Fibroblast of skin of right quadriceps (primary cell): ENCODE results near the gene LMBR1.
"Not testable (repeated sequence)": the region's sequence is repeated elsewhere in the genome, so short reads cannot be mapped to it uniquely, and the experiment has no call there.

Source experiments
- DNase-seq: peaks from one replicate; pipeline ENCODE4 v3.0.0-alpha.2; 2013

Gene LMBR1

DNA sequence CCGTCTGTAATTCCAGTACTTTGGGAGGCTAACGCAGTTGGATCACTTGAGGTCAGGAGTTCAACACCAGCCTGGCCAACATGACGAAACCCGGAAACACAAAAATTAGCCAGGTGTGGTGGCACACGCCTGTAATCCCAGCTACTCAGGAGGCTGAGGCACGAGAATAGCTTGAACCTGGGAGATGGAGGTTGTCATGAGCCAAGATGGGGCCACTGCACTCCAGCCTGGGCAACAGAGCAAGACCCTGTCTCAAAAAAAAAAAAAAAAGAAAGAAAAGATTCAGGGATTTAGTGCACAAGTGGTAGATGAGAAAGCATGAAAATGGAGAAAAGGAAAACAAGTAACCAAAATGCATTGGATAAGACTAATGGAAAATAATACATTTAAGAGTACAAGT is 49.4 kb downstream of the LMBR1 start:
- DNase-seq: not testable (repeated sequence)

DNA sequence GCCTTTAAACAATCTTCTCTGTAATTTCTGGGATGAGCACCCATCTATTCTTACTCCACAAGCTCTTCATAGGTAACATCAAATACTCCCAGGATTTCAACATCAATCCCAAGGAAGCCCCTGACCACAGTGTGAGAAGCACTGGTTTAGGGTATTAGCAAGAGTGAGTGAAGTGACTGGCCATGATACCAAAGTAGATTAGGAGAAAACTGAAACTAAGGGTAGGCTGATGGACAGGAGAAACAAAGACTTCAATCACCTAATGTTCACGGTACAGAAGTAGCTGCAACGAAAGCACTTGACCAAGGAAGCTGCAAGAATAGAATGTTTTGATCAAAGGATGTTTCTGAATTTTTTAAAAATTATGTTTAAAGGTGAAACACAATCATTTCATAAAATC is 49.8 kb downstream of the LMBR1 start:
- DNase-seq: no peak

DNA sequence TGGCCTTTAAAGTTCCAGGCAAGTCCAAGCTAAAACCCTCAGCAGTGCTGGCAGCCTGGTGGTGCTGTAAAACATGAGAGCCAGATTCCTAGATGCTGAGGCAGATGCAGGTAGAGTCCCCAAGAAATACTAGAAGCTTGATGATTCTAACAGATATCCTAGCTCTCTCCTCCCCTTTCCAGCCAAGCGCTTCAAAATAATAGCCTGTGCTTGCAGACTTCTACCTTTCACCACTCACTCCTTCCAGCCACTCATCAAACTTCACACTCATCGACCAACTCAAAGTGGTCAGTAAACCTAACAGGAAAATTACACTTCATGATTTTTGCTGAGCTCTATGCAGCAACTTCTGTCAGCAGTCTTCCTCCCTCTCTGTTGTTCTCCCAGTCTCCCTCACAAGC is 50.2 kb downstream of the LMBR1 start:
- no peak for DNase-seq

DNA sequence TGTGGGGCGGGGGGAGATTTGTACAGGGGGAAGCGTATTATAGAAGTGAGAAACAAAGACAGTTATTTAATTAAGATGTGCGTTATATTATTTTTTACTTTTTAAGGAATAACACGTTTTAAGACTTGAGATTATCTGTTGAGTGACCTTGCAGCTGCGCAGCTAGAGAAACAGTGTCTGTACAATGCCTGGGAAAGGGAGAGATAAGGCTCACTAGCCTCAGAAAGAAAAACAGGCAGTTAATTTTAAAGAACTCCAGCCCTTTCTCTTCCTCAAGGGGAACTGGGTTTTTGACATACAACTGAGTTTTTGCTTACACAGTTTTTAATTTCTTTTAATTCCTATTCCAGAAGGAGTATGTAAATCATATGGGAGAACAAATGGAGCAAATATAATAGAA is 50.7 kb downstream of the LMBR1 start:
- no peak for DNase-seq

DNA sequence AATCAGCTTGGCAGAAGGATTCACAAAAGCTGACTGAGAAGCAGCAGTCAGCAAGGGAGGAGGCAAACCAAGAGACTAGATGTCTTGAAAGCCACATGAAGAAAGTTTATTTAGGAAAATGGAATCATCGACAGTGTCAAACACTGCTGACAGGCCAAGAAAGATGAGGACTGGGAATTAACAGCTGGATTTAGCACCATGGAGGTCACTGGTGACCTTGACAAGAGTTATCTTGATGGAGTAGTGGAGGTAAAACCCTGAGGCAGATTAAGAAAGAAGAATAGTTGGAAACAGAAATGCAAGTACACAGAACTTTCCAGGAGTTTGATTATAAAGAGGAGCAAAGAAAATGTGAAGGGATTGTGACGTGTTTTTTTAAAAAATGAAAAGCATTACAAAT is 51.5 kb downstream of the LMBR1 start:
- DNase-seq: no peak

DNA sequence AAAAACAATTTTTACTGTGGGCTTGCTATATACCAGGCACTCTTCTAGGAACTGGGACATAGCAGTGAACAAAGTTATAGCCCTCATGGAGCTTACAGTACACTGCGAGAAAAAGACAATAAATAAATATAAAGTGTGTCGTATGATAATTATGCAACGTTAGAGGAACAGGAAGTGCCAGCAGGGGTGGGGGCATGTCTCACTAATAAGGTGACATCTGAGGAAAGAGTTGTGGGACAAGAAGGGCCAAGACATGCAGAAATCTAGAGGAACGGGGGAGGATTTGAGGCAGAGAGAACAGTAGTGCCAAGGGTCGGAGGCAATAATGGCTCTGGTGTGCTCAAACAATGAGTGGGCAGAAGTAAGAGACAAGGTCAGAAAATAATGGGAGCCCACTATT is 52.8 kb downstream of the LMBR1 start:
- no peak for DNase-seq

DNA sequence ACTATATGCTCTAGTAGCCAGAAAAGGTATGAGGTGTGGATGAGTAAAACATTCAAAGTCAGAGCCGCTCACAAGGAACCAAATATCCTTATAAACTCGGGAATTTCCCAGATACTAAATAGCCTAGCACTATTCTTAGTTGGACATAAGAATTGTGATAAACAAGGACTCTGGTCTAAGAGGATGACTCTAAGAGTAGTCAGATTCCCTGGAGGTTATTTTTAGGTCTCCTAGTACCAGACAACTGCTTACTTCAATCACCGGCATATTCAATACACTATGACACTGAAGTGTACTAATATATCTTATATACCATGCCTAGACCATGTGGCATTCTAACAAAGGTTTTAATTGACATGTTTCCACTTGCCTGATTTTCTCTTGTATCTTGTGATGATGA is 56.5 kb downstream of the LMBR1 start:
- no peak for DNase-seq

DNA sequence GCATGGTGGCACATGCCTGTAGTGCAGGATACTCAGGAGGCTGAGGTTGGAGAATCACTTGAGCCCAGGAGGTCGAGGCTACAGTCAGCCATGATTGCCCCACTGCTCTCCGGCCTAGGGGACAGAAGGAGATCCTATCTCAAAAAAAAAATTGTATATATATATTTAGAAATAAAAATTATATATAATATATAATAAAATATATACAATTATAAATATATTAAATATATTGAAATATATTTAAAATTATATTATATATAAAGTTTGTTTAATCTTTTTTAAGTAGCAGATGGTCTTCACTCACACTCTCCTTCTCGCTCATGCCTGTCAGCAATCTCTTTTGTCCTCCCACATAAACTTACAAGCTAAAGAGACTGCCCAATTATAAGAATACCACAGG is 58.5 kb downstream of the LMBR1 start:
- DNase-seq: no peak

DNA sequence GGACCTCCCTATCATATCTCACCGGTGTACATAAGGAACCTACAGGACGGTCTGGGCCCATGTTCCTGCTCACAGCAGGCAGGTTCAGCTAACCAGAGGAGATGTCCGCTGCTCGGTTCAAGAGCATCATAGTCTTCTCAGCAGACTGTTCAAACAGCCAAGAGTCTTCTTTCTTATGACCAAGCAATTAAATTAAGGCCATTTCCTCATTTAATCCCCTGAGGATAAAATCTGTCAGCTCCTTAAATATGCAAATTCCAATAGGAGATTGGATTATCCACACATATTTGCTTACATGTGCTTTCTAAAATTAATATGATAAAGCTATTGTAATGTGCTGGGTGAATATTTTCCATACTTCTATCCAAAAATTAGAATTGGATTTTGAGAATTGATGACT is 59.7 kb downstream of the LMBR1 start:
- no peak for DNase-seq

DNA sequence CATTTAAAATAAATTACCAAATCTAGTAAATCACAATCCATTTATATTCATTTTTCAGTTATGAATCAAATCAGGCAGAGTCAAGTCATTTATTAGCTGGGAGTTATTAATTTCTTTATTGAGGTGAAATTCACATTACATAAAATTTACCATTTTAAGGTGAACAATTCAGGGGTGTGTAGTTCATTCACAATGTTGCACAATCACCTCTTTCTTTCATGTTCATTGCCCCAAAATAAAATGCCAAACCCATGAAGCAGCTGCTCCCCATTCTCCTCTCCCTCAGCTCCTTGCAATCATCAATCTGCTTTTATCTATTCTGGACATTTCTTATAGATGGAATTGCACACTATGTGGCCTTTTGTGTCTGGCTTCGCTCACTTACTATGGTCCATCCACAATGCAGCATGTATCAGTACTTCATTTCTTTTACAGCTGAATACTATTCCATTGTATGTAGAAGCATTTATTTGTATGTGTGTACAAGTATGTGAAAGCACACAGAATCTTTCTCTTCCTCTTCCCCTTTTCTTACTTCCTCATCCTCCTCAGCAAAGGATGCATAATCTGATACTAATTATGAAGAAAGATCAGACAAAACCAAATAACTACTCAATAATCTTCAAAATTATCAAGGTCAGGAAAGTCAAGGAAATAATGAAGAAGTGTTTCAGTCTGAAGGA is 60.6 kb downstream of the LMBR1 start:
- no peak for DNase-seq

DNA sequence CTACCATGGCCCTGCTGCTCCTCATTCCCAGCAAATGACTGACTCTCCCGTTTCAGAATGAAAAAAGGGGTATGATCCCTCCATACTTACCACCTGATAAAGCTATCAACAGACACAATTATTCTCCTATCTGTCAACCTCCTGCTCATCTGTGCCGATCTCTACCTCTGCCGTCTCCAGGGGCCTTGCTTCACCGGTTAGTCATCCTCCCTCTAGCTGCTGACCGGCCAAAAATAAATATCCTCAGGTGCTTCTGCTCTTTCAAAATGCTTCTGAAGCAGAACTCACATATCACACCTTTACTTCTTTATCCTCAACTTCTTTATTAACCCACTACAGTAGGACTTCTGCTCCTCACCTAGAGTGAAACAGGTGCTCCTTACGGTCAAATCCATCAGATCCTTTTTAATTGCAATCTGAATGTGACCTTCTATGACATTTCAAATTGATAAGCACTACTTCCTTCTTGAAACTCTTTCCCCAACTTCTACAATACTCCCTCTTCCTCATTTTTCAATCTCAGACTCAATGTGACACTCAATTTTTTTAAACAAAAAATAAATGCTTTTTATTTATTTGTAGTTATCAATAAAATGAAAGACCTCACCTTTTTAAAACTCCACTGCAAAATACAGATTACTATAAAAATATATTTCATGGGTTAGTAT is 63.2 kb downstream of the LMBR1 start:
- DNase-seq: no peak

DNA sequence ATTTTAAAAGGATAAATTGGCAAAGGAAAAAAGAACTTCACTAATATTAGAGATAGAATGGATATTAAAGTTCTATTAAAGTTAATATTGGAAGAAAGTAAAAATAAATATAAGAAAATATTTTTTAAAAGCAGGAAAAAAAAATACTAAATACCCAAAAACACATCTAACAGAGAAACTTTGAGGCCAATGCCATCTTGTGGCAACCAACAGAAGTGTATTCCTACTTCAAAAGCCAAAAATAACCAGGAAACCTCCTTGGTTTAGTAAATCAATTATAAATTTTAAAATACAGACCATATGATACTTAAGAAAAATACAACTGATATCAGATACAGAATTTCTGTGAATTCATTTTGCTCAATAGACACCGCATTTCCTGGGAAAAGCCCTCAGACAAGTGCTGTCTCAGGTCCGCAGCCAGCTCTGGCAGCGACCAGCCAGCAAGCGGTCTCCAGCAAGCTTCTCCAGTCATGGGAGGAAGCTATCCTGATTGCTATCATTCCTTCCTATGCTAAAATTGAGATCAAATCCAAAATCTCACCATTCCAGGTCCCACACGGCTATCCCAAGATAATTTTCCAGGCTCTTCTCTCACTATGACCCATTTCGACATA is 65.3 kb downstream of the LMBR1 start:
- peak; percentile 3 for DNase-seq

DNA sequence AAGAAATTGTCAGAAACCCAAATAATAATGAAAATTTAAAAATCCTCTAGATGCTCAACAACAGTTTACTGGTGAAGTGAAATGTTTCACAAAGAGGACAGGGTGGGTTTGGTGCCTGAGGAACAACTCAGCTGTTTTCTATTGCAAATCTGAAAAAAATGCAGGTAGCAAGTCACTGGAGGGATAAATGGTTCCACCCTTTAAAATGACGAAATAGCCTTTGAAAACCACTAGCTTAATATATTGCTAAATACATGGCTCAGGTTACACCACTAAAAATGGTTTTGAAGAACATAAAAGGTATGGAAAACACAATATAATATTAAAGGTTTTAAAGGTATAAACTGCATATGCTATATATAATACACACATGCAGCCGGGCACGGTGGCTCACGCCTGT is 69.5 kb downstream of the LMBR1 start:
- peak; percentile 8 for DNase-seq

DNA sequence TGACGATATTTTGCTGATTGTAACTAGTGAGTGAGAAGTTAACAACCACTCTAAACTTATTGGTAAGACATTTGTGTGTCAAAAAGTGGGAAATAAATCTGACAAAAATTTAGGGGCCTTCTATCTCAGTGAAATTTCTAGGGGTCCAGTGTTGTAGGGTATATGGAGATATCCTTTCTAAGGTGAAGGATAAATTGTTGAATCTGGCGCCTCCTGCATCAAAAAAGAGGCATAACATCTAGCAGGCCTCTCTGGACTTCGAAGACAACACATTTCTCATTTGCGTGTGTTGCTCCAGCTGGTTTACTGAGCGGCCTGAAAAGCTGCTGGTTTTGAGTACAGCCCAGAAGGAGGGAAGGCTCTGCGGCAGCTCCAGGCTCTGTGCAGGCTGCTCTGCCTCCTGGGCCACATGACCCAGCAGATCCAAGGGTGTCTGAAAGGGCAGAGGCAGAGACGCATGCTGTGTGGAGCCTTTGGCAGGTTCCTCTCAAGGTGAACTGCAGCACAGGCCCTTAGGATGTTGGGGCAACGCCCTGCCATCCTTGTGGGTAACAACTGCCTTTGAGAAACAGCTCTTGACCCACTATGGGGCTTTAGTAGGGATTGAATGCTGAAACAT is 72.4 kb downstream of the LMBR1 start:
- DNase-seq: no peak

DNA sequence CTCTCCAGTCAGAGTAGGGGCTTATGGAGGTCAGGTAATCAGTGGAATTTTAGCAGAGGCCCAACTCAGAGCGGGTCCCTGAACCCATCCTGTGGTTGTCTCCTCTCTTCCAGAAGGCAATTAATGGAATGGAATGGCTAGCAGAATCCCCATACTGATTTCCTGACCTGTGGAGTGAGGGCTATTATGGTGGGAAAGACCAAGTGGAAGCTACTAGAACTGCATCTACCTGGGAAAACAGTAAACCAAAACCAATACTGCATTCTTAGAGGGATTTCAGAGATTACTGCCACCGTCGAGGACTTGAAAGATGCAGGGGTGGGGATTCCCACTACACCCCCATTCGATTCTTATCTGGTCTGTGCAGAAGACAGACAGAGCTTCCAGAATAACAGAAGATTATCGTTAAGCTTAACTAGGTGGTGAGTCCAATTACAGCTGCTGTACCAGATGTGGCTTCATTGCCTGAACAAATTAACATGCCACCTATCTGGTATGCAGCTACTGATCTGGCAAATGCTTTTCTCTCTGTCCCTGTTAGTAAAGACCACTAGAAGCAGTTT is 73.2 kb downstream of the LMBR1 start:
- no peak for DNase-seq

DNA sequence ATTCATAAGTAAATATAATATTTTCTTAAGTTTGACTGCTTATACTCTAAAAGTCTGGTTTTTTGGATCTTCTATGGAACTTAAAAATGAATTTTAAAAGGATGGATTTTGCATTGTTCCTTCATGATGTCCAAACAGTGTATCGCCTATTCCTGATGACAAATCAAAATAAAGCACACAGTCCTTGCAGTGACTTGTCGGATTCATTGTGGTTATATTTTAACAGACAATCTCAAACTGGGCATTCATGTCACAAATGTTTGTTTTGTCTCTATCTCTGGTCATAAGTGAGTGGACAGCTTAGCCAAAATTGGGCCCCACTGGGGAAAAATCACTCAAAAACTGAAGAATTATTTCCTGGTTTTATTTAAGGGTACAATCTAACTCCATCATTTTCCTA is 74.8 kb downstream of the LMBR1 start:
- no peak for DNase-seq

DNA sequence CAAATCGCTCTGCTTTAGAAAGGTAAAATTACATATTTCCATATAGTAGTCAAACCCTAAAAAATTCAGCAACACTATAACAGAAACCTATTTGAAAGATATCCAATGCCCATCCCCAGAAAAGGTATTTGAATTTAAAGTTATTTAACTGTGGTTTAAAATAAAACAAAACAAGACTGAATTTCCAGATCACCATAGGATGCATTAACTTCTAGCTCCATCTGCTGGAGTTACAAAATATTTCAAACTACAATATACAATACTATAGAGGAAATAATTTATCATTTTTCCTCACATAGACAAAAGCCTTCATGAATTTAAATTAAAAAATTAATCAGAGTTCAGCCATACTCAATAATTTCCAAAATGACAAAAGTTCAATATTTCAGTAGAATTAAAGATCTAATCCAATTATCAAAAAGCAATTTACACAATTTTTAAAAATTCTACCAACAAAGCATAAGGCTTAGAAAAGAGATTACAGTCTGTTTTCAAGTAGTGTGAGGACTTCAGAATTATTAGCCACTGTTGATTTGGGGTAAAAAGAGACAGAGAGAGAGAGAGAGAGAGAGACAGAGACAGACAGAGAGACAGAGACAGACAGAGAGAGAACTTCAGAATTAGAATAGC is 75.9 kb downstream of the LMBR1 start:
- peak; percentile 10 for DNase-seq

DNA sequence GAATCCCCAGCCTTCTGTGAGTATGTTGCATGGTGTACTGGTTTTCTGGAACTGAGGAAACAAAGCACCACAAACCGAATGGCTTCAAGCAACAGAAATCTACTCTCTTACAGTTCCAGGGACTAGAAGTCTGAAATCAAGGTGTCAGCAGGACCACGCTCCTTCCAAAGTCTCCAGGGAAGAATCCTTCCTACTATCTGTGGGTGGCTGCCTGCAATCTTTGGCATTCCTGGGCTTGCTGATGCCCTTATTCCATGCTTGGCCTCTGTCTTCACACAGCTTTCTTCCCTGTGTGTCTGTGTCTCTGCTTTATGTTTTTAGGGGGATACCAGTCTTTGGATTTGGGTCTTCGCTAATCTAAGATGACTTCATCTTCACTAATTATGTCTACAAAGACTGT is 81.3 kb downstream of the LMBR1 start:
- DNase-seq: no peak

DNA sequence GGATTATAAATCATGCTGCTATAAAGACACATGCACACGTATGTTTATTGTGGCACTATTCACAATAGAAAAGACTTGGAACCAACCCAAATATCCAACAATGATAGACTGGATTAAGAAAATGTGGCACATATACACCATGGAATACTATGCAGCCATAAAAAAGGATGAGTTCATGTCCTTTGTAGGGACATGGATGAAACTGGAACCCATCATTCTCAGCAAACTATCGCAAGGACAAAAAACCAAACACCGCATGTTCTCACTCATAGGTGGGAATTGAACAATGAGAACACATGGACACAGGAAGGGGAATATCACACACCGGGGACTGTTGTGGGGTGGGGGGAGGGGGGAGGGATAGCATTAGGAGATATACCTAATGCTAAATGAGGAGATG is 89.3 kb downstream of the LMBR1 start:
- not testable (repeated sequence) for DNase-seq

DNA sequence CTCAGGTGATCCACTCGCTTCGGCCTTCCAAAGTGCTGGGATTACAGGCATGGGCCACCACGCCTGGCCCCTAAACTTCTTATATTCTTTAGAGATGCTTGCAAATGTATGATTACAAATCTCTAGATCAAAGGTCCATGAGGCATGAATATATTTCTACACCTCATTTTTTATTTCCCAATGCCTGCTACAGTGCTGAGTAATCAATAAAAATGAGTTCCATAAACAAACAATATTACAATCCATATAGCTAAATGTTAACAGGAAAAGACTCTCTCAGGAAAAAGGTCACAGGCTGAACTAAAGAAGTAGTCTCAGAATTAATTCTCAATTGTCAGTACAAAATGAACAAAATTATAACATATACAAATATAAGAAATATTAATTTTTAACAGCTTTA is 90.8 kb downstream of the LMBR1 start:
- no peak for DNase-seq

DNA sequence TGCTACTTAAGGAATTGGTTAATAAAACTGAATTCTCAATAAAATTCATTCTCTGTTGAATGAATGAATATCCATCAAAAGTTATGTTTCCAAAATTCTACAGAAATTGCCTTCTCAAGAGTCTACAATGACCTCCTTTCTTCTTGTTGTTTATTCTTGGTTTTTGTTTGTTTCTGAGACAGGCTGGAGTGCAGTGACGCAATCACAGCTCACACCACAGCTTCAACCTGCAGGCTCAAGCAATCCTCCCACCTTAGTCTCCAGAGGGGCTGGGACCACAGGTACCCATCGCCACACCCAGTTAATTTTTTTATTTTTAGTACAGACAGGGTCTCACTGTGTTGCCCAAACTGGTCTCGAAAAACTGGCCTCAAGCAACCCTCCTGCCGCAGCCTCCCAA is 97.6 kb downstream of the LMBR1 start:
- no peak for DNase-seq

DNA sequence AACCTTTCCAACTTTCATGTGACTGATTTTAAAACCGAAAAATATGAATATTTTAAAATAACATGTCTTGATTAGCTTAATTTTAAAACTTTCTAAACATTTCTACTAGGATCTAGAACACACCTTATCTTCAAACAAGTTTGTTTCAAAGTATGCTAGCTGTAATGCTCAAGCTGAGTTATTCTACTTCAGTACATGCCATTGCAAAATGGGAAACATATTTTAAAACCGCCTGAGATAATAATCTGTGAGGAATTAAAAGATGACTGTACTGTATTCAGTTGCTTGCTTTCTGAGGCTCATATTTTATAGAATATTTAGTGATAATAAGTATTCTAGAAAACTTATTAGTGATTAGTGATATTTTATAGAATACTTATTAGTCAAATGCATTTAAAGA is 99.6 kb downstream of the LMBR1 start:
- DNase-seq: no peak

DNA sequence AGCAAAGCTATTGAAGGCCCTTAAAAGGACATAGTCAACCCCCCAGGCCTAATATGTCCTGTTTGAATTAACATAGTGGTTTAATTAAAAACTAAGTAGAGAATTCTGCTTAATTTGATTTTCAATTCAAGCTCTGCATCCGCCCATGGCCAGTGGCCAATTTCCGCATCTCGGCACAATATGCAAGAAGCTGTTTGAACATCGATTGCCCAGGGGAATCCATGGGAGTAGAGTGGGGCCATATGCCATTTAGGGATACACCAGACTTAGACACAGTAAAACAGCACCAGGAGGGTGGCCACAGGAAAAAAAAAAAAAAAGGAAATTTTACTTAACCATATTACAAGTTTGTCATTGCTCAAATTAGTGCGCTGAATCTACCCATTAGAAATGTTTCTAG is 100.4 kb downstream of the LMBR1 start:
- DNase-seq: no peak
